Neural crest cell (in vitro differentiated cells): ENCODE results near the gene KCNK7. TPM values are rescaled to one million over a fixed set of nuclear protein-coding genes. Genes with fewer than 3 reads are reported as not detected.
A peak's percentile ranks its signal among the peaks of the same experiment; 100 is the strongest.

Source experiments
- DNase-seq: peaks from one replicate; pipeline ENCODE4 v3.0.0; 2021; ENCODE audit warnings: low read depth, mixed read lengths, low spot score
- H3K27ac Mint-ChIP-seq: one replicate; pipeline ENCODE4 v1.8.0; 2021; ENCODE audit warnings: mild to moderate bottlenecking, mixed read lengths; ENCODE audit not compliant: unreplicated experiment
- H3K27me3 Mint-ChIP-seq: 2 replicates; pipeline ENCODE4 v1.8.0; 2021; ENCODE audit warnings: low read depth, mild to moderate bottlenecking, mixed read lengths
- H3K36me3 Mint-ChIP-seq: 2 replicates; pipeline ENCODE4 v1.8.0; 2021; ENCODE audit warnings: low read depth, mild to moderate bottlenecking, mixed read lengths
- H3K4me1 Mint-ChIP-seq: 2 replicates; pipeline ENCODE4 v1.8.0; 2021; ENCODE audit warnings: mixed read lengths
- H3K4me3 Mint-ChIP-seq: one replicate; pipeline ENCODE4 v1.8.0; 2021; ENCODE audit warnings: mild to moderate bottlenecking, mixed read lengths
- H3K9me3 Mint-ChIP-seq: 2 replicates; pipeline ENCODE4 v1.8.0; 2021; ENCODE audit warnings: mixed read lengths
- total RNA-seq: library from RNA; stranded (reverse); gene quantifications from 2 replicates; pipeline ENCODE4 v1.2.1, GENCODE V29; 2021
- TF ChIP-seq, protein P1 (sequence below): fragments of 200-600 bp; sonication (generic); conservative IDR thresholded peaks from 2 replicates; pipeline ENCODE4 v1.5.0; 2021; ENCODE audit warnings: antibody characterized with exemption, mild to moderate bottlenecking

KCNK7 gene
- total RNA-seq, 1 donor from 2014 or later, result 1.0 TPM

DNA sequence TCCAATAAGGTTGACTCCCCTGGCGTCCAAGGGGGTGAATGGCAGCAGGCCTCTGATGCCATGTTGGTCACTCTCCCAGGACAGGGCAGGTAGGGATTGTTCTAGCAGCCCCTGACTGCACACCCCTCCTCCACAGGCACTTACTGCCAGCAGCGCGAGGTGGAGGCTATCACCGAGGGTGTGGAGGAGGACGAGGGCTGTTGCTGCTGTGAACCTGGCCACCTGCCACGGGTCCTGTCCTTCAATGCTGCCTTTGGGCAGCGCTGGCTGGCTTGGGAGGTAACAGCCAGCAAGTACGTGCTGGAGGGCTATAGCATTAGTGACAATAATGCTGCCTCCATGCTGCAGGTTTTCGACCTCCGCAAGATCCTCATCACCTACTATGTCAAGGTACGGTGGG is 34.6 kb upstream of the KCNK7 start:
- TF ChIP-seq, protein P1, sequence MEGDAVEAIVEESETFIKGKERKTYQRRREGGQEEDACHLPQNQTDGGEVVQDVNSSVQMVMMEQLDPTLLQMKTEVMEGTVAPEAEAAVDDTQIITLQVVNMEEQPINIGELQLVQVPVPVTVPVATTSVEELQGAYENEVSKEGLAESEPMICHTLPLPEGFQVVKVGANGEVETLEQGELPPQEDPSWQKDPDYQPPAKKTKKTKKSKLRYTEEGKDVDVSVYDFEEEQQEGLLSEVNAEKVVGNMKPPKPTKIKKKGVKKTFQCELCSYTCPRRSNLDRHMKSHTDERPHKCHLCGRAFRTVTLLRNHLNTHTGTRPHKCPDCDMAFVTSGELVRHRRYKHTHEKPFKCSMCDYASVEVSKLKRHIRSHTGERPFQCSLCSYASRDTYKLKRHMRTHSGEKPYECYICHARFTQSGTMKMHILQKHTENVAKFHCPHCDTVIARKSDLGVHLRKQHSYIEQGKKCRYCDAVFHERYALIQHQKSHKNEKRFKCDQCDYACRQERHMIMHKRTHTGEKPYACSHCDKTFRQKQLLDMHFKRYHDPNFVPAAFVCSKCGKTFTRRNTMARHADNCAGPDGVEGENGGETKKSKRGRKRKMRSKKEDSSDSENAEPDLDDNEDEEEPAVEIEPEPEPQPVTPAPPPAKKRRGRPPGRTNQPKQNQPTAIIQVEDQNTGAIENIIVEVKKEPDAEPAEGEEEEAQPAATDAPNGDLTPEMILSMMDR, result no peak
- Mint-ChIP-seq H3K9me3 (no peaks in the 10 kb centered on the region), H3K27ac (no peak overlapping the region), H3K36me3 (no peaks in the 10 kb centered on the region), H3K4me3 (no peak overlapping the region), H3K27me3 (no peaks in the 10 kb centered on the region), H3K4me1 (no peaks in the 10 kb centered on the region)
- no peak for DNase-seq

DNA sequence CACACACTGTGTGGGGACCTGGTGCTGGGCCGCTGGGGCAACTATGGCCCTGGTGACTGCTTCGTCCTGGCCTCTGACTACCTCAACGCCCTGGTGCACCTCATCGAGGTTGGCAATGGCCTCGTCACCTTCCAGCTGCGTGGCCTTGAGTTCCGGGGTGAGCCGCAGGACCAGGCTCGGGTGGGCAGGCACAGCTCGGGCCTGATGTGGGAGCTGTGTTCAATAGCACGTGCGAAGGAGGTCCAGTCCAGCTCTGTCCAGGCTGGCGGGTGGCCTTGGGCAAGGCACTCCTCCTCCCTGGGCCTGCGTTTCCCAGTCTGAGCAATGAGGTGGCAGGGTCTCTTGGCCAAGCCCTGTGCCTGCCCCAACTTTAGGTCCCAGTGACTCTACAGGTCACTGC is 34.0 kb upstream of the KCNK7 start:
- H3K27me3 Mint-ChIP-seq, result no peaks in the 10 kb centered on the region
- no peaks in the 10 kb centered on the region for H3K4me1 Mint-ChIP-seq
- H3K27ac Mint-ChIP-seq, result no peak overlapping the region
- H3K36me3 Mint-ChIP-seq, result no peaks in the 10 kb centered on the region
- TF ChIP-seq, protein P1, result no peak
- no peak for DNase-seq
- H3K4me3 Mint-ChIP-seq, result no peak overlapping the region
- no peaks in the 10 kb centered on the region for H3K9me3 Mint-ChIP-seq

DNA sequence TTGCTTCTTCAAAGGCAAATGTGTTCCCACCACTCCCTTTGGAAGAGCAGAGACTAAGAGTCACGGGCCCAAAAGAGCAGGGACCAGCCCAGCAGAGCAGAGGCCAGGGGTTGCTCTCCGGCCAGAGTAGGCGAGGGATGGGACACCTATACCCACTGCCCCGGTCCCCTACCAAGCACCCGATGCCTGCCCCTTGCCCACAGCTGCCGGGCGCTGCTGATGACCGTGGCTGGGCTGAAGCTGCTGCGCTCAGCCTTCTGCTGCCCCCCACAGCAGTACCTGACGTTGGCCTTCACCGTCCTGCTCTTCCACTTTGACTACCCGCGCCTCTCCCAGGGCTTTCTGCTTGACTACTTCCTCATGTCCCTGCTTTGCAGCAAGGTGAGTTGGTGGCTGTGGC is 31.6 kb upstream of the KCNK7 start:
- Mint-ChIP-seq H3K4me1 (no peaks in the 10 kb centered on the region), H3K27ac (no peak overlapping the region), H3K27me3 (no peaks in the 10 kb centered on the region), H3K4me3 (no peak overlapping the region), H3K9me3 (no peaks in the 10 kb centered on the region), H3K36me3 (no peaks in the 10 kb centered on the region)
- no peak for DNase-seq
- TF ChIP-seq, protein P1, result no peak

DNA sequence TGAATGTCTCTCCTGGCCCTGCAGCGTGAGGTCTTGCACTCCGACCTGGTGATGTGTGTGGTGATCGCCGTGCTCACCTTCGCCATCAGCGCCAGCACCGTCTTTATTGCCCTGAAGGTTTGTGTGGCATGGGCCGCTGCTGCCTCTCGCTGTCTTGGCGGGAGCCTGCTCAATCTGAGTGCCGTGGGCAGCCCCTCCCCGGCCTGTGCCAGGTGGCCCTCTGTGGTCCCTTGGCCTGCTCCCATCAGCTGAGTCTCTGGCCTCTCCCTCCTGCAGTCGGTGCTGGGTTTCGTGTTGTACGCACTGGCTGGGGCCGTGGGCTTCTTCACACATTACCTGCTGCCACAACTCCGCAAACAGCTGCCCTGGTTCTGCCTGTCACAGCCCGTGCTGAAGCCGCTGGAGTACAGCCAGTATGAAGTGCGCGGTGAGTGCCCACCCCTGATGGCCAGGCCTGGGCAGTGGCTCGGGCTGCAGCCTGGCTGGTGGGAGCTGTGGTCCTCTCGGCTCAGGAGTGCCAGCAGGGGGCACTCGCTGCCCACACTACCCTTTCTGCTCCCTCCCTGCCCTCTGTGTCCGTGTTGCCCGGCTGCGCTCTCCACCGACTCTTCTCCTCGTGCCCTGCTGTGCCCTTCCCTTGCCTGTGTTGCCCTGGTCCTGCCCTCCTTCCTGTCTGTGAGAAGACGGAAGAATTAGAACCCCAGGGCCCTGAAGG is 30.2 kb upstream of the KCNK7 start:
- Mint-ChIP-seq H3K36me3 (peaks cover 3% of the 10 kb centered on the region), H3K9me3 (no peaks in the 10 kb centered on the region), H3K4me3 (no peak overlapping the region), H3K4me1 (no peaks in the 10 kb centered on the region), H3K27me3 (no peaks in the 10 kb centered on the region), H3K27ac (no peak overlapping the region)
- peak; percentile 40 for DNase-seq
- TF ChIP-seq, protein P1, result peak; percentile 61

DNA sequence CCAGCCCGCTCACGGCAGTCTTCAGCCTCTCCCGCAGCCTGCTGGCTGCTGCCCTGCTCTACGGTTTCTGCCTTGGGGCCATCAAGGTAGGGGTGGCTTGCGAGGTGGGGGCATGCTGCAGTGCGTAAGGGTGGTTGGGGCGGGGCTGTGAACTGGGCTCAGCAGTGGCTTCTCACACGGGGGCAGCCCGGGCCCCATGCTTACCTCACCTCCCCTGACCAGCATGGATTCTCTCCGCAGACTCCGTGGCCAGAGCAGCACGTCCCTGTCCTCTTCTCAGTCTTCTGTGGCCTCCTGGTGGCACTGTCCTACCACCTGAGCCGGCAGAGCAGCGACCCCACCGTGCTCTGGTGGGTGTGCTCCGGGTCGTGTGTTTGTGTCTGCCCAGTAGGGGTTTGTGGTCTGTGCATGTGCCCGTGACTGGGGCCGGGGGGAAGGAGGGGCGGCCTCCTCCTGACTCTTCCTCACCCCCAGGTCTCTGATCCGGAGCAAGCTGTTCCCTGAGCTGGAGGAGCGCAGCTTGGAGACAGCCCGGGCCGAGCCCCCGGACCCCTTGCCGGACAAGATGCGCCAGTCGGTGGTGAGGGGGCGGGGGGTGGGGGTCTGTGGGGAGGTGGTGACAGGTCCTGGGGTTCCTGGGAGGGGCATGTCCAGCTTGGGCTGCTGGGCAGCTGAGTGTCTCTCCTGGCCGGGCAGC is 29.5 kb upstream of the KCNK7 start:
- peaks cover 3% of the 10 kb centered on the region for H3K36me3 Mint-ChIP-seq

More for the DNA sequence above, 29.5 kb upstream of the KCNK7 start:
- DNase-seq, result no peak
- Mint-ChIP-seq H3K4me1 (no peaks in the 10 kb centered on the region), H3K4me3 (no peak overlapping the region), H3K27ac (no peak overlapping the region), H3K9me3 (no peaks in the 10 kb centered on the region), H3K27me3 (no peaks in the 10 kb centered on the region)
- TF ChIP-seq, protein P1, result no peak
